A549 treated with GW870086 at 1 μM for 4 hours (cell line): ENCODE results near the gene SEMA7A. TPM values are rescaled to one million over a fixed set of nuclear protein-coding genes. Genes with fewer than 3 reads are reported as not detected.

ENCODE experiments used
- total RNA-seq: library from RNA; stranded (reverse); fragments of 200-300 nt; extraction: Qiagen RNA extraction; gene quantifications from 5 replicates; pipeline ENCODE4 v1.2.3, GENCODE V29; 2022; ENCODE audit warnings: low read depth

SEMA7A gene, protein sequence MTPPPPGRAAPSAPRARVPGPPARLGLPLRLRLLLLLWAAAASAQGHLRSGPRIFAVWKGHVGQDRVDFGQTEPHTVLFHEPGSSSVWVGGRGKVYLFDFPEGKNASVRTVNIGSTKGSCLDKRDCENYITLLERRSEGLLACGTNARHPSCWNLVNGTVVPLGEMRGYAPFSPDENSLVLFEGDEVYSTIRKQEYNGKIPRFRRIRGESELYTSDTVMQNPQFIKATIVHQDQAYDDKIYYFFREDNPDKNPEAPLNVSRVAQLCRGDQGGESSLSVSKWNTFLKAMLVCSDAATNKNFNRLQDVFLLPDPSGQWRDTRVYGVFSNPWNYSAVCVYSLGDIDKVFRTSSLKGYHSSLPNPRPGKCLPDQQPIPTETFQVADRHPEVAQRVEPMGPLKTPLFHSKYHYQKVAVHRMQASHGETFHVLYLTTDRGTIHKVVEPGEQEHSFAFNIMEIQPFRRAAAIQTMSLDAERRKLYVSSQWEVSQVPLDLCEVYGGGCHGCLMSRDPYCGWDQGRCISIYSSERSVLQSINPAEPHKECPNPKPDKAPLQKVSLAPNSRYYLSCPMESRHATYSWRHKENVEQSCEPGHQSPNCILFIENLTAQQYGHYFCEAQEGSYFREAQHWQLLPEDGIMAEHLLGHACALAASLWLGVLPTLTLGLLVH
- total RNA-seq: 1.2 to 1.6 TPM (median 1.4 TPM) in 5 replicates

DNA sequence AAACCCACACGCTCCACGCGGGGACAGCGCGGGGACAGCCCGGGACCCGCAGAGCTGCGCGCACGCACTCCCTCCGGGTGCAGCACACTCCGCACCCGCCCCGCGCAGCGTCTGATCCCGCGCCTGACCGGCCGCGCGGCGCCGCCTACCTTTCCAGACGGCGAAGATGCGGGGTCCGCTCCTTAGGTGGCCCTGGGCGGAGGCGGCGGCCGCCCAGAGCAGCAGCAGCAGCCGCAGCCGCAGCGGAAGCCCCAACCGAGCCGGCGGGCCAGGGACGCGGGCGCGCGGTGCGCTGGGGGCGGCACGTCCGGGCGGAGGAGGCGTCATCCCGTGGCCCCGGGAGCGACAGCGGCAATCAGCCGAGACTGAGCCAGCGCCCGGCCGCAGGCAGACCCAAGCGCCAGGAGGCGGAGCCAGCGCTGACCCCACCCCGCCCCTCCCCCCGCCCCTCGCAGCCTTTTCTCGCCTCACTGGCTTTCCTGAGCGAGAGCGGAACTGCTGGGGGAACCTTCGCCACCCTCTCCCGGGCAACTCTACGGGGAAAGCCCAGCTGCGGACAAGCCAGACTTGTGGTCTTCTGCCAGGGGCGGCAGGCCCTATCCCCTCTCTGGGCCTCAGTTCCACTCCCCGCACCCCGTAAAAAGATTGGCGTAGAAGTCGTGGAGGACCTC is at the start of gene SEMA7A:
Gene SEMA7A, minus strand, starts transcription at position 367 of the 671 bp plus-strand sequence. Its CDS starts 40 bp downstream, at position 327.

DNA sequence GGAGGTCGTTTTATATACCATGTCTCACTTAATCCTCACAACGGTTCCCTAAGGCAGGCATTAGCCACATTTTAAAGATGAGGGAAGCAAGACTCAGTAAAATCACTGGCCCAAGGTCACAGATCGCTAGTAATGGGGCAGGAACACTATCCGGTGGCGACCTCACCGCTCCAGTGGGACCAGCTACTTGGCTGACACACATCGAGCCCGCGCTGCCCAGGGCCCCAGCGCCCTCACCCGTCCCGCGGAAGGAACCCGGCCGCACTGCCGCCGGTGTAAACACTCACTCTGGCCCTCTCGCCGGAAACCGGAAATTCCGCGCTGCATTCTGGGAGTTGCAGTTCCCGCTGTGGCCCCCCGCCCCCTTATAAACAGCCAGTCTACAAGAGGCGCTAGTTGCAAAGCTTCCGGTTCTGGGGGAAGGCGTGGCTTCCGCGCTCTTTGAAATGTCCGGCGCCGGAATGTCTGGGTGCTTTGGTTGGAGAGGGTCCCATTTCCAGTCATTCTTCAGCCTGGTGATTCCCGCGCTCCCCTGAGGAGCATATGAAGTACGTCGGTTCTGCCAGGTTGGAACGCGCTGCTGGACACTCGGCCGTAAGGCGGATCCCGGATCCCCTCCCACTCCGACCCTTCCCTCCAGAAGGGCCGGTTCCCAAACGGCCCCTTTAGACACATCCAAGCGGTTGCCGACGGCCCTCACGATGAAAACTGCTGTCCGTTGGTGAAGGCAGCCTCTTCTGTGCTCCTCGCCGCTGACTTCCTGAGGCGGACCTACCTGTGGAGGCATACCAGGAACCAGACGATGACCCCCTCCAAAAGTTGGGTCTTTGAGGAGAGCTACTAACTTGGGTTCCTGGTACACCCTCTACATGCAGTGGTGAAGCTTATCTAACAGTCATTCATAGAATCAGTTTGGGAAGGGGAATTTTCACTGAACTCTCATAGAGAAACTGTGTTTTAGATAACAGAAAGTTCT is 27.4 kb upstream of the SEMA7A start, which contains the start of gene UBL7:
Gene UBL7, minus strand, starts transcription at position 290 of the 976 bp plus-strand sequence. CDS start 2,293 bp downstream, outside the sequence.

DNA sequence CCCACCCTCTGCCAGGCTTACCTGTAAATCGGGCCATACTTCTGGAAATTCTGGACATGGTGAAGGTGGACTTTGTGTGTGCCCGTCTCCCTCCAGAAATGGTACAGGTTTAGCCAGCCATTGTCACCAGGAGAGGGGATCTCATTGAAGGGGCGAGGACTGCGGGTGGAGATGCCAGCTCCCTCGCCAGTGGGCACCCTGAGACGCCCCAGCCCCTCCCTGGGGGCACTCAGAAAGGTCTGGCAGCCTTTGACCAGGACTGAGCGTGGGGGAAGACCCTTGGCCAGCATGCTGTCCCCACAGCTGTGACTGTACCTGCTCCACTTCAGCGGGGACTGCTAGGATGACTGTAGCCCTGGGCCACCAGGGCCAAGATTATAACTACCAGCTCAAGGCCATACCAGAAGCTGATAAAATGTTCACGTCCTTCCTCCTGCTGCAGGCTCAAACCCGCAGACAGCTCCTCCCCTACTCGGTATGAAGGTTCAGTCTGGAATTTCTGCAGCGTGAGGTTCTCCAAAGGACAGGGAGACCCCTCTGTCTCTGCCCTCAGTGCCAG is 66.4 kb downstream of the SEMA7A start, which contains the start of gene CYP11A1:
Gene CYP11A1, minus strand, starts transcription at position 351 of the 559 bp plus-strand sequence. Its CDS starts 61 bp downstream, at position 290.

Other genes starting within 250 kb of the SEMA7A start
- gene STRA6, start 231.2 kb downstream of the SEMA7A start, total RNA-seq: 63.1 to 94.6 TPM (median 85.2 TPM) in 5 replicates
- gene CCDC33, start 197.6 kb downstream of the SEMA7A start, total RNA-seq: 8.0 to 9.7 TPM (median 8.7 TPM) in 5 replicates
- not detected in 5 replicates for gene CYP11A1, start 66.3 kb downstream of the SEMA7A start, total RNA-seq
- 36.7 to 42.8 TPM (median 39.6 TPM) in 5 replicates for gene UBL7, start 27.2 kb upstream of the SEMA7A start, total RNA-seq
- 2.0 to 3.7 TPM (median 3.0 TPM) in 5 replicates for gene ARID3B, start 107.3 kb upstream of the SEMA7A start, total RNA-seq
- 31.7 to 36.2 TPM (median 33.4 TPM) in 5 replicates for gene CLK3, start 181.9 kb upstream of the SEMA7A start, total RNA-seq